Measurements from ENCODE around the gene SUGP1. TPM values are rescaled to one million over a fixed set of nuclear protein-coding genes. Genes with fewer than 3 reads are reported as not detected.

The SUGP1 gene
- total RNA-seq, 2 donors from 2014 or later: 61.1 to 69.6 TPM

- no peak overlapping the region for H3K4me3 Mint-ChIP-seq
- no peak overlapping the region for H3K27ac Mint-ChIP-seq
- peaks cover 2% of the 10 kb centered on the region for H3K9me3 Mint-ChIP-seq
- peaks cover 3 to 9% of the 10 kb centered on the region in 2 donors for H3K27me3 Mint-ChIP-seq
- no peaks in the 10 kb centered on the region for H3K4me1 Mint-ChIP-seq (ENCODE audit: low read depth in 2 of 2)
- peaks cover 2% of the 10 kb centered on the region for H3K36me3 Mint-ChIP-seq
- no peak for ATAC-seq
- DNase-seq (ENCODE audit: low spot score): no peak
Observed at GRCh38 chr19:19230999-19231398, 89.3 kb downstream of the SUGP1 start.

GRCh38 chr19:19229701-19230100, 90.6 kb downstream of the SUGP1 start:
- H3K36me3 Mint-ChIP-seq: no peaks in the 10 kb centered on the region
- H3K4me3 Mint-ChIP-seq: no peak overlapping the region
- no peaks in the 10 kb centered on the region for H3K9me3 Mint-ChIP-seq
- peaks cover 0 to 5% of the 10 kb centered on the region in 2 donors for H3K4me1 Mint-ChIP-seq (ENCODE audit: low read depth in 2 of 2)
- no peak for DNase-seq (ENCODE audit: low spot score)
- H3K27me3 Mint-ChIP-seq: peaks cover 3 to 9% of the 10 kb centered on the region in 2 donors
- ATAC-seq: no peak
- H3K27ac Mint-ChIP-seq: no peak overlapping the region

- Mint-ChIP-seq H3K9me3 (no peaks in the 10 kb centered on the region), H3K4me1 (ENCODE audit: low read depth in 2 of 2) (peaks cover 0 to 9% of the 10 kb centered on the region in 2 donors), H3K27me3 (peaks cover 3 to 9% of the 10 kb centered on the region in 2 donors), H3K27ac (no peak overlapping the region), H3K36me3 (no peaks in the 10 kb centered on the region), H3K4me3 (no peak overlapping the region)
- no peak for ATAC-seq
- no peak for DNase-seq (ENCODE audit: low spot score)
Observed at GRCh38 chr19:19227217-19227616, 93.1 kb downstream of the SUGP1 start.

- peaks cover 3 to 9% of the 10 kb centered on the region in 2 donors for H3K27me3 Mint-ChIP-seq
- DNase-seq (ENCODE audit: low spot score) (no peak), ATAC-seq (no peak)
- H3K9me3 Mint-ChIP-seq: no peaks in the 10 kb centered on the region
- H3K4me3 Mint-ChIP-seq: no peak overlapping the region
- peaks cover 0 to 9% of the 10 kb centered on the region in 2 donors for H3K4me1 Mint-ChIP-seq (ENCODE audit: low read depth in 2 of 2)
- H3K27ac Mint-ChIP-seq: no peak overlapping the region
- no peaks in the 10 kb centered on the region for H3K36me3 Mint-ChIP-seq
Observed at GRCh38 chr19:19226663-19227062, 93.6 kb downstream of the SUGP1 start.

GRCh38 chr19:19226204-19226603, 94.1 kb downstream of the SUGP1 start:
- Mint-ChIP-seq H3K27me3 (peaks cover 3 to 9% of the 10 kb centered on the region in 2 donors), H3K4me1 (ENCODE audit: low read depth in 2 of 2) (peaks cover 0 to 9% of the 10 kb centered on the region in 2 donors), H3K36me3 (no peaks in the 10 kb centered on the region), H3K9me3 (no peaks in the 10 kb centered on the region), H3K4me3 (no peak overlapping the region), H3K27ac (no peak overlapping the region)
- no peak for DNase-seq (ENCODE audit: low spot score)
- ATAC-seq: no peak

Other genes with a start within 250 kb of the SUGP1 start
- gene TMEM161A, start 182.0 kb downstream of the SUGP1 start, total RNA-seq: 10 to 100 TPM; 22.0 to 38.1 TPM
- gene MEF2B, start 150.2 kb downstream of the SUGP1 start, total RNA-seq: 1 to 10 TPM; 2.4 to 5.9 TPM
- gene BORCS8, start 128.4 kb downstream of the SUGP1 start, total RNA-seq: 10 to 100 TPM; 47.2 to 64.5 TPM
- gene RFXANK, start 128.3 kb downstream of the SUGP1 start, total RNA-seq: 100 to 1,000 TPM in 1 of 2 donors, 10 to 100 TPM in 1; 45.2 to 107 TPM
- 10 to 100 TPM; 34.0 to 71.0 TPM for gene NR2C2AP, start 117.1 kb downstream of the SUGP1 start, total RNA-seq
- gene NCAN, start 108.6 kb downstream of the SUGP1 start, total RNA-seq: not detected
- under 1 TPM in 1 of 2 donors, not detected in 1; 0.14 TPM for gene TM6SF2, start 47.2 kb downstream of the SUGP1 start, total RNA-seq
- gene MAU2, start 320 bp upstream of the SUGP1 start, total RNA-seq: 100 to 1,000 TPM in 1 of 2 donors, 10 to 100 TPM in 1; 83.7 to 122 TPM
- gene GATAD2A, start 85.2 kb upstream of the SUGP1 start, total RNA-seq: 100 to 1,000 TPM; 171 to 224 TPM
- gene TSSK6, start 195.0 kb upstream of the SUGP1 start, total RNA-seq: 1 to 10 TPM; 1.9 to 2.6 TPM
- gene NDUFA13, start 195.7 kb upstream of the SUGP1 start, total RNA-seq: 100 to 1,000 TPM; 261 to 310 TPM
- gene YJEFN3, start 208.4 kb upstream of the SUGP1 start, total RNA-seq: 10 to 100 TPM in 1 of 2 donors, 1 to 10 TPM in 1; 10.0 to 14.9 TPM
- under 1 TPM; 0.21 to 0.42 TPM for gene CILP2, start 217.8 kb upstream of the SUGP1 start, total RNA-seq